ENCODE data around the gene IL17RE. TPM values are rescaled to one million over a fixed set of nuclear protein-coding genes. Genes with fewer than 3 reads are reported as not detected.
A peak's percentile ranks its signal among the peaks of the same experiment; 100 is the strongest.

Gene IL17RE
- total and polyA plus RNA-seq, 9 of the 15 experiments (the other 6 are each of a cell fraction or from before 2014, with no cell fraction given) = 0.32 to 1.9 (median 0.51) TPM; not detected in 4

DNA sequence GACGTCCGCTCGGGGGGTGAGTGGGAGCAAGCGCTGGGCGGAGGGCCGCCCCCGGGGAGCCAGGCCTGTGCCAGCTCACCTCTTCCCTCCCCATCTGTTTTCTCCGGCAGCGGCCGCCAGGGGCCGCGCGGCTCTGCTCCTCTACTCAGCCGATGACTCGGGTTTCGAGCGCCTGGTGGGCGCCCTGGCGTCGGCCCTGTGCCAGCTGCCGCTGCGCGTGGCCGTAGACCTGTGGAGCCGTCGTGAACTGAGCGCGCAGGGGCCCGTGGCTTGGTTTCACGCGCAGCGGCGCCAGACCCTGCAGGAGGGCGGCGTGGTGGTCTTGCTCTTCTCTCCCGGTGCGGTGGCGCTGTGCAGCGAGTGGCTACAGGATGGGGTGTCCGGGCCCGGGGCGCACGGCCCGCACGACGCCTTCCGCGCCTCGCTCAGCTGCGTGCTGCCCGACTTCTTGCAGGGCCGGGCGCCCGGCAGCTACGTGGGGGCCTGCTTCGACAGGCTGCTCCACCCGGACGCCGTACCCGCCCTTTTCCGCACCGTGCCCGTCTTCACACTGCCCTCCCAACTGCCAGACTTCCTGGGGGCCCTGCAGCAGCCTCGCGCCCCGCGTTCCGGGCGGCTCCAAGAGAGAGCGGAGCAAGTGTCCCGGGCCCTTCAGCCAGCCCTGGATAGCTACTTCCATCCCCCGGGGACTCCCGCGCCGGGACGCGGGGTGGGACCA lies 30.4 kb downstream of the IL17RE start (continued):
- TF ChIP-seq IRF1 (CRISPR knock-in tag; IDR thresholded peaks at IDR 0.05; ENCODE audit: borderline replicate concordance) (no peak), ZFP1 (CRISPR knock-in tag; IDR thresholded peaks at IDR 0.05) (no peak), ZNF76 (CRISPR knock-in tag; IDR thresholded peaks at IDR 0.05; ENCODE audit: borderline replicate concordance) (0 out of 2 replicates have a peak, but pooled peaks have one; percentile 20), BCOR (IDR thresholded peaks at IDR 0.05) (peak; percentile 41; the same call in 1 of the 2 replicates), XRCC3 (IDR thresholded peaks at IDR 0.05) (no peak), ZMIZ1 (IDR thresholded peaks at IDR 0.05; ENCODE audit: low read depth in 2 of 2, low read length in 2 of 2) (no peak), RB1 (IDR thresholded peaks at IDR 0.05; ENCODE audit: low read depth) (peak; percentile 88), KDM4B (IDR thresholded peaks at IDR 0.05; ENCODE audit: borderline replicate concordance in 2 of 2, low read depth in 1 of 2) (0 out of 4 replicates have a peak, but pooled peaks of 1 of the 2 experiments have one; percentile 23), RBM14 (IDR thresholded peaks at IDR 0.05; ENCODE audit: borderline replicate concordance, insufficient read depth, low read depth, low read length) (0 out of 2 replicates have a peak, but pooled peaks have one; percentile 3), KAT8 (IDR thresholded peaks at IDR 0.05; ENCODE audit: low read depth) (no peak), FOS (IDR thresholded peaks at IDR 0.05; ENCODE audit: extremely low read depth, insufficient read length) (no peak), RBFOX2 (IDR thresholded peaks at IDR 0.05; ENCODE audit: low read depth, low read length) (peak; percentile 92), PHB2 (IDR thresholded peaks at IDR 0.05; ENCODE audit: low read depth) (no peak), SMAD4 (CRISPR knock-in tag; conservative IDR thresholded peaks at IDR 0.05) (peak; percentile 86), JUNB (CRISPR knock-in tag; conservative IDR thresholded peaks at IDR 0.05) (no peak), E2F3 (CRISPR knock-in tag; IDR thresholded peaks at IDR 0.05) (0 out of 2 replicates have a peak, but pooled peaks have one; percentile 60), HNRNPH1 (optimal IDR thresholded peaks at IDR 0.05; ENCODE audit: low read depth, low read length) (no peak), CBFB (CRISPR knock-in tag; IDR thresholded peaks at IDR 0.05) (peak; percentile 66; the same call in 1 of the 2 replicates), KDM2B (CRISPR knock-in tag; IDR thresholded peaks at IDR 0.05) (0 out of 2 replicates have a peak, but pooled peaks have one; percentile 12), XRCC5 (IDR thresholded peaks at IDR 0.05; ENCODE audit: low read depth, low read length) (no peak; the same call in 1 of the 2 replicates), ZBTB43 (CRISPR knock-in tag; IDR thresholded peaks at IDR 0.05) (0 out of 2 replicates have a peak, but pooled peaks have one; percentile 54)
- TF ChIP-seq, protein P1, sequence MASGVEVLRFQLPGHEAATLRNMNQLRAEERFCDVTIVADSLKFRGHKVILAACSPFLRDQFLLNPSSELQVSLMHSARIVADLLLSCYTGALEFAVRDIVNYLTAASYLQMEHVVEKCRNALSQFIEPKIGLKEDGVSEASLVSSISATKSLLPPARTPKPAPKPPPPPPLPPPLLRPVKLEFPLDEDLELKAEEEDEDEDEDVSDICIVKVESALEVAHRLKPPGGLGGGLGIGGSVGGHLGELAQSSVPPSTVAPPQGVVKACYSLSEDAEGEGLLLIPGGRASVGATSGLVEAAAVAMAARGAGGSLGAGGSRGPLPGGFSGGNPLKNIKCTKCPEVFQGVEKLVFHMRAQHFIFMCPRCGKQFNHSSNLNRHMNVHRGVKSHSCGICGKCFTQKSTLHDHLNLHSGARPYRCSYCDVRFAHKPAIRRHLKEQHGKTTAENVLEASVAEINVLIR (CRISPR knock-in tag; IDR thresholded peaks at IDR 0.05) = peak; percentile 54; the same call in 1 of the 2 replicates

Data from K562 (cell line).